HuH-7 (cell line): ENCODE measurements around the gene BACH2.
"Not testable (repeated sequence)": the region's sequence is repeated elsewhere in the genome, so short reads cannot be mapped to it uniquely, and the experiment has no call there.

Experiments used
- DNase-seq: peaks from one replicate; pipeline ENCODE4 v3.0.0; 2011; ENCODE audit warnings: low spot score

The BACH2 gene

GRCh38 chr6:90065173-90065572, 231.5 kb downstream of the BACH2 start:
- DNase-seq: no peak

DNA sequence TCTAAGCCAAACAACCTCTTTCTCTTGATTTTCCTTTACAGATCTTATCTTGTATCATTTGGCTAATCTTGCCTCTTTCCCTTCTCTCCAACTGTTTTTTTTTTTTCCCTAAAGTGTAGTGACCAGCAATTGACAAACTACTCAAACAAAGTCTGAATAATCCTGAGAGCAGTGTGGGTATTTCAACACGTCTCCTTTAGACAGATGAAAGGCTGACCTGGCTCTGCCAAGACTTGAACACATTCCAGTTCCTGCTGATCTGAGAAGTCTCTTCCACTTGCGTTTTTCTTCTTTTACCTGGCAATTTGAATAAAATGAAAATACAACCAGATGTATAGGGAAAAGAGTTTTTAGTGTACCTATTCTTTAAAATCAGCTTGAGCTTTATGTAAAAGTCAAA, 234.0 kb downstream of the BACH2 start:
- DNase-seq: no peak

- DNase-seq: no peak
Measured at GRCh38 chr6:90062051-90062450, 234.6 kb downstream of the BACH2 start.

DNA sequence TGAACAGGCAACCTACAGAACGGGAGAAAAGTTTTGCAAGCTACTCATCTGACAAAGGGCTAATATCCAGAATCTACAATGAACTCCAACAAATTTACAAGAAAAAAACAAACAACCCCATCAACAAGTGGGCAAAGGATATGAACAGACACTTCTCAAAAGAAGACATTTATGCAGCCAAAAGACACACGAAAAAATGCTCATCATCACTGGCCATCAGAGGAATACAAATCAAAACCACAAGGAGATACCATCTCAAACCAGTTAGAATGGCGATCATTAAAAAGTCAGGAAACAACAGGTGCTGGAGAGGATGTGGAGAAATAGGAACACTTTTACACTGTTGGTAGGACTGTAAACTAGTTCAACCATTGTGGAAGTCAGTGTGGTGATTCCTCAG, 237.5 kb downstream of the BACH2 start:
- not testable (repeated sequence) for DNase-seq

GRCh38 chr6:90055924-90056323, 240.7 kb downstream of the BACH2 start:
- not testable (repeated sequence) for DNase-seq

DNA sequence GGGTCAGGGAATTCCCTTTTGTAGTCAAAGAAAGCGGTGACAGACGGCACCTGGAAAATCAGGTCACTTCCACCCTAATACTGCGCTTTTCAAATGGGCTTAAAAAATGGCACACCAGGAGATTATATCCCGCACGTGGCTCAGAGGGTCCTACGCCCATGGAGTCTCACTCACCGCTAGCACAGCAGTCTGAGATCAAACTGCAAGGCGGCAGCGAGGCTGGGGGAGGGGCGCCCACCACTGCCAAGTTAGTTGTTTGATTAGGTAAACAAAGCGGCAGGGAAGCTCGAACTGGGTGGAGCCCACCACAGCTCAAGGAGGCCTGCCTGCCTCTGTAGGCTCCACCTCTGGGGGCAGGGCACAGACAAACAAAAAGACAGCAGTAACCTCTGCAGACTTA, 242.4 kb downstream of the BACH2 start:
- DNase-seq: not testable (repeated sequence)

DNA sequence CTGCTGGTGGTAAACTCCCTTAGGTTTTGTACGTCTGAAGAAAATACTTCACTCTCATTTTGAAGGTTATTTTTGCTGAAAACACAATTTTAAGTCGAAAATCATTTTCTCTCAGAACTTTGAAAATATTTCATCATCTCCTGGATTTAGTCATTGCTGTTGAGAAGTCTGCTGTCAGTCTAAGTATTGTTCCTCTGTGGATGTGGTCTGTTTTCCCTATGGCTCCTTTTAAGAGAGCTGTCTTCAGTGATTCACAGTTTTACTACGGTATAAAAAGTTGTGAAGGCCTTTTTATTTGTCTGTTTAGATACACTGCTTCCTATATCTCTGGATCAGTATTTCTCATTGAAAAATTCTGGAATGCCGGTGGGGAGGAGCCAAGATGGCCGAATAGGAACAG, 243.0 kb downstream of the BACH2 start:
- no peak for DNase-seq

- no peak for DNase-seq
Measured at GRCh38 chr6:90049295-90049694, 247.3 kb downstream of the BACH2 start.

- no peak for DNase-seq
Measured at GRCh38 chr6:90048206-90048967, 248.3 kb downstream of the BACH2 start.

- DNase-seq: no peak
Measured at GRCh38 chr6:90045535-90045934, 251.1 kb downstream of the BACH2 start.

- DNase-seq: no peak
Measured at GRCh38 chr6:90044833-90045381, 251.7 kb downstream of the BACH2 start.

GRCh38 chr6:90044182-90044832, 252.3 kb downstream of the BACH2 start:
- no peak for DNase-seq

DNA sequence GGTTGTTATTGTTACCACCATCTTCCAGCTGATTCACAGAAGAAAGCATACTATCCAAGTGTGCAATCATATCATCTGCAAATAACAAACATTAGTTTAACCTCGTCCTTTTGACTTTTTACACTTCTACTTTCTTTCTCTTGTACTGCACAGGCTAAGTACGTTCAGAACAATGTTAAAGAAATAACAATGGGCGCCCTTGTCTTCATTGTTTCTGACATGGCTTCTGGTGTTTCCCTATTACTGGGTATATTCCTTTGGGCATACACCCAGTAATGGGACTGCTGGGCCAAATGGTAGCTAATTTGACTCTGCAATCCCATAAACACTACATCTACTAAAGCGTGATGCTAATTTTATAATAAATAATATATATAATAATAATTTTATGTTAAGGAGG, 255.7 kb downstream of the BACH2 start:
- DNase-seq: no peak

DNA sequence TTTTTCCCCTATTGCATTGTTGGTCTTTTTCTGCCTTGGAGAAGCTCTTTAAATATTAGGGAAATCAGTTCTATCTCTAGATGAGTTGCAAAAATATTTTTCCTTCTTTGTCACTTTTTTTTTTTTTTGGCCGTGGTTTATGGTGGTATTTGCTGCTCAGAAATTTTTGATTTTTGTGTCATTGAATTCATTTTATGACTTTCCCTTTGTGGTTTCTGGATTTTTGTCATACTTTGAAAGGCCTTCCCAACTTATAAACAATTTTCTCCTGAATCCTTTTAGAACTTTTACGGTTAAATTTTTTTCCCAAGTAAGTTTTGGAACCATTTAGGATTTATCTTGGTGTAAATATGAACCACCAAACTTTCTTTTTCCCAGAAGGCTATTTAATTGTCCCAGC, 256.7 kb downstream of the BACH2 start:
- no peak for DNase-seq

- no peak for DNase-seq
Measured at GRCh38 chr6:90038961-90039653, 257.5 kb downstream of the BACH2 start.

DNA sequence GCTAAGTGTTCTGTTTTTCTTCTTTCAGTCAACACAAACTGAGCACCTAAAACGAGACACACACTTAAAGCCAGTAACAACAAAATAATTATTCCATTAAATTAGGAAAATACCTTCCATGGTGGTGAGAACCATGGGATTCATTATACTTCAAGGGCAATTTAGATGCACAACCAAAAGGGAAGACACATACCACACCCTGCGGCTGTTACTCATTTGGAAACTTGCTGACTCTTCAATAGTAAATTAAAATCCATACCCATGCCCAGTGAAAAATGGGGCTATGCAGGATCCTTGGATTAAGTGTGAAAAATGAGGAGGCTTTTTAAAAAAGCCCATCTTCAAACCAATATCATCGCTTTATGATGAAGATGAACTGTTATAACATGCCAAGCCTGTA, 259.7 kb downstream of the BACH2 start:
- no peak for DNase-seq

GRCh38 chr6:90035047-90035723, 261.5 kb downstream of the BACH2 start:
- DNase-seq: no peak

GRCh38 chr6:90033746-90034271, 262.8 kb downstream of the BACH2 start:
- no peak for DNase-seq

GRCh38 chr6:90032489-90033212, 264.0 kb downstream of the BACH2 start:
- DNase-seq: not testable (repeated sequence)

DNA sequence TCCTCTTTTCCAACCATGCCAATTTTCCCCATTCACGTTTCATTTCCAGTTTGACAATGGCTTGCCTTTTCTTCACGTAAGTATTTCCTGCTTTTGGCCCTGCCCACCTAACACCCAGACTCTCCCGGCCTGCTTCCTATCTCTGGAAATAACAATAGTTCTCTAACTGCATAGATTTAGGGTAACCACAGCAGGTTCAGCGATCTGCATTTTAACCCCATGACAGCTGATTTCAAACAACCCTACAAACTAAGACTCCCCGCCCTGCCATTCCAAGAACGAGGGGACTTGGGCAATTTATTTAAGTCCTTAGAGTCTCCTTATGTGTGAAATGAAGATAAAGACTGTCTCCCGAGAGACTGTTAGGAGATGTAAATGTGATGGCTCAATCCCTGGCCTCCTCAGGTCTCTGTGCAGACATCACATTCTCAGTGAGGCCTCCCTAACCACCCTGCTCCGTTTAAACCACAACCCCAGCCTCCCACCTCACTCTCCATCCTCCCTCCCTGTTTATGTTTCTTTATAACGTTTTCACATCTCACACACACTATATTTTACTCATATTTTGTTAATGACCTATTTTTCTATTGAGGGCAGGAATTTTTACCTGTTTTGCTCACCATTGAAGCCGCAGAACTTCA, 267.5 kb downstream of the BACH2 start:
- no peak for DNase-seq
